Astrocyte (in vitro differentiated cells and primary cell): Measurements from ENCODE around the gene PRDM10. TPM values are rescaled to one million over a fixed set of nuclear protein-coding genes. Genes with fewer than 3 reads are reported as not detected.

Experiments
- DNase-seq: peaks from one replicate; pipeline ENCODE4 v3.0.0-alpha.2; 2010; ENCODE audit warnings: low read depth
- FAIRE-seq: peaks from 2 replicates; lab custom pipeline; 2011; peaks lifted over from hg19 to GRCh38; lab: Jason Lieb, UNC
- H2AFZ ChIP-seq: 2 replicates; pipeline ENCODE4 v1.6.0; 2012; ENCODE audit warnings: low read depth, low read length, inconsistent platforms
- H3K27ac ChIP-seq: 2 replicates; pipeline ENCODE4 v1.5.1; 2011; ENCODE audit warnings: low read depth, low read length, inconsistent platforms
- H3K27me3 ChIP-seq: 2 replicates; pipeline ENCODE4 v1.6.0; 2011; ENCODE audit warnings: low read length, inconsistent platforms; ENCODE audit not compliant: insufficient read depth
- H3K36me3 ChIP-seq: 2 replicates; pipeline ENCODE4 v1.5.1; 2011; ENCODE audit warnings: low read length, inconsistent platforms; ENCODE audit not compliant: insufficient read depth
- H3K4me1 ChIP-seq: 2 replicates; pipeline ENCODE4 v1.5.1; 2011; ENCODE audit warnings: low read length, inconsistent platforms; ENCODE audit not compliant: insufficient read depth
- H3K4me2 ChIP-seq: 2 replicates; pipeline ENCODE4 v1.6.0; 2012; ENCODE audit warnings: low read length, inconsistent platforms
- H3K4me3 ChIP-seq: 2 replicates; pipeline ENCODE4 v1.5.1; 2011; ENCODE audit warnings: low read depth, mild to moderate bottlenecking, low read length, inconsistent platforms; ENCODE audit not compliant: insufficient read depth
- H3K79me2 ChIP-seq: 2 replicates; pipeline ENCODE4 v1.6.0; 2012; ENCODE audit warnings: mild to moderate bottlenecking, low read length, inconsistent platforms; ENCODE audit not compliant: insufficient read depth
- H3K9ac ChIP-seq: 2 replicates; pipeline ENCODE4 v1.6.0; 2012; ENCODE audit warnings: mild to moderate bottlenecking, low read length, inconsistent platforms
- H3K9me3 ChIP-seq: 2 replicates; pipeline ENCODE4 v1.5.1; 2012; ENCODE audit warnings: low read depth, mild to moderate bottlenecking, low read length, inconsistent platforms; ENCODE audit not compliant: insufficient read depth
- H4K20me1 ChIP-seq: 2 replicates; pipeline ENCODE4 v1.6.0; 2012; ENCODE audit warnings: low read length, inconsistent platforms; ENCODE audit not compliant: insufficient read depth
- H3K27ac Mint-ChIP-seq: one replicate; pipeline ENCODE4 v1.8.0; 2021; ENCODE audit warnings: mild to moderate bottlenecking, mixed read lengths; ENCODE audit not compliant: unreplicated experiment
- H3K27me3 Mint-ChIP-seq: one replicate; pipeline ENCODE4 v1.8.0; 2021; ENCODE audit warnings: low read depth, mixed read lengths; ENCODE audit not compliant: unreplicated experiment
- H3K36me3 Mint-ChIP-seq: one replicate; pipeline ENCODE4 v1.8.0; 2021; ENCODE audit warnings: low read depth, mixed read lengths; ENCODE audit not compliant: unreplicated experiment
- H3K4me1 Mint-ChIP-seq: one replicate; pipeline ENCODE4 v1.8.0; 2021; ENCODE audit warnings: low read depth, mixed read lengths; ENCODE audit not compliant: unreplicated experiment
- H3K4me3 Mint-ChIP-seq: one replicate; pipeline ENCODE4 v1.8.0; 2021; ENCODE audit warnings: mild to moderate bottlenecking, moderate library complexity, mixed read lengths; ENCODE audit not compliant: unreplicated experiment
- H3K9me3 Mint-ChIP-seq: one replicate; pipeline ENCODE4 v1.8.0; 2021; ENCODE audit warnings: mild to moderate bottlenecking, mixed read lengths; ENCODE audit not compliant: unreplicated experiment
- EZH2 ChIP-seq: IDR thresholded peaks from 2 replicates; pipeline ENCODE4 v1.6.1; 2012; ENCODE audit warnings: mild to moderate bottlenecking, low read length, inconsistent platforms; ENCODE audit not compliant: insufficient read depth
- total RNA-seq: library from RNA; stranded (reverse); gene quantifications from 2 replicates; pipeline ENCODE4 v1.2.1, GENCODE V29; 2021
- TF ChIP-seq, protein P1 (sequence below): IDR thresholded peaks from 2 replicates; pipeline ENCODE4 v1.5.1; 2011; ENCODE audit warnings: low read depth, mild to moderate bottlenecking, inconsistent platforms, low read length, moderate library complexity; ENCODE audit not compliant: insufficient read depth

Gene PRDM10
- total RNA-seq, 1 donor from 2014 or later, result 10.1 TPM

DNA sequence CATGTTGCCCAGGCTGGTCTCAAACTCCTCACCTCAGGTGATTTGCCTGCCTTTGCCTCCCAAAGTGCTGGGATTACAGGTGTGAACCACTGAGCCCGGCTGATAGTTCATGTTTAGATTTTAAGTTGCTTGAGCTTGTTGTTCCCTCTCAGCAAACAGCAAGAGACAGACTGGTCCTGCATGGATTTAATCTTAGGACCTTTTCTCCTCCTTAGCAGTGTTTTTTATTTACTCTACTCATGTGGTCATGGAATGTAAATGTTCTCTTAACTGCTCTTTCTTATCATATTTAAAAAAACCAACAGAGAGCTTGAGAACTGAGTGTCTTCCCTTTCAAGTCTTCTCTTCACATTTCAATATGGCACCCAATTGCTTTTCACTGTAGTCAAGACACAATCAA lies 22.7 kb upstream of the PRDM10 start:
- Histone ChIP-seq H3K27ac (no peak overlapping the region), H3K4me3 (no peak overlapping the region), H3K79me2 (no peaks in the 10 kb centered on the region), H3K9me3 (no peaks in the 10 kb centered on the region), H4K20me1 (no peaks in the 10 kb centered on the region), H3K27me3 (no peaks in the 10 kb centered on the region), H2AFZ (no peak overlapping the region), H3K9ac (no peak overlapping the region), H3K4me1 (peaks cover 9% of the 10 kb centered on the region), H3K4me2 (no peak overlapping the region), H3K36me3 (no peaks in the 10 kb centered on the region)
- Mint-ChIP-seq H3K4me3 (no peak overlapping the region), H3K9me3 (no peaks in the 10 kb centered on the region), H3K27ac (no peak overlapping the region), H3K27me3 (no peaks in the 10 kb centered on the region), H3K36me3 (no peaks in the 10 kb centered on the region), H3K4me1 (peaks cover 24% of the 10 kb centered on the region)
- no peak for FAIRE-seq
- TF ChIP-seq, protein P1, sequence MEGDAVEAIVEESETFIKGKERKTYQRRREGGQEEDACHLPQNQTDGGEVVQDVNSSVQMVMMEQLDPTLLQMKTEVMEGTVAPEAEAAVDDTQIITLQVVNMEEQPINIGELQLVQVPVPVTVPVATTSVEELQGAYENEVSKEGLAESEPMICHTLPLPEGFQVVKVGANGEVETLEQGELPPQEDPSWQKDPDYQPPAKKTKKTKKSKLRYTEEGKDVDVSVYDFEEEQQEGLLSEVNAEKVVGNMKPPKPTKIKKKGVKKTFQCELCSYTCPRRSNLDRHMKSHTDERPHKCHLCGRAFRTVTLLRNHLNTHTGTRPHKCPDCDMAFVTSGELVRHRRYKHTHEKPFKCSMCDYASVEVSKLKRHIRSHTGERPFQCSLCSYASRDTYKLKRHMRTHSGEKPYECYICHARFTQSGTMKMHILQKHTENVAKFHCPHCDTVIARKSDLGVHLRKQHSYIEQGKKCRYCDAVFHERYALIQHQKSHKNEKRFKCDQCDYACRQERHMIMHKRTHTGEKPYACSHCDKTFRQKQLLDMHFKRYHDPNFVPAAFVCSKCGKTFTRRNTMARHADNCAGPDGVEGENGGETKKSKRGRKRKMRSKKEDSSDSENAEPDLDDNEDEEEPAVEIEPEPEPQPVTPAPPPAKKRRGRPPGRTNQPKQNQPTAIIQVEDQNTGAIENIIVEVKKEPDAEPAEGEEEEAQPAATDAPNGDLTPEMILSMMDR, result no peak
- no peak for TF ChIP-seq EZH2
- DNase-seq, result no peak

DNA sequence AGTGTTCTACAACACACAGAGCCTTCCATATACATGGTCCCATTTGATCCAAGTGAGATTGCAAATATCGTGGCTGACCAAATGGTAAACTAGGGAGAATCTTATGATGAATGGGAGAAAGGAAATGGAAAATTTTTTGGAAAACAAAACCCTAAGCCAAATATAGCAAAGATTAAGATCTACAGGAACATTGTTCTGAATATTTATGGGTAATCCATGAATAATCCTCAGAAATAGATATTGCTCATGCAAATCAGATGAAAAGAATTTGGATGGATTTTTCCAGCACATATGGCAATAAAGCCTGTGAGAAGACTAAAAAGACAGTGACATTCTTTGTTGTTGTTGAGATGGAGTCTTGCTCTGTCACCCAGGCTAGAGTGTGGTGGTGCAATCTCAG lies 21.7 kb upstream of the PRDM10 start:
- peak overlapping the region; percentile 66 for H3K27ac Mint-ChIP-seq
- peaks cover 11% of the 10 kb centered on the region for H3K4me1 ChIP-seq
- no peak overlapping the region for H3K4me2 ChIP-seq
- FAIRE-seq (no peak), DNase-seq (no peak)
- H3K4me3 ChIP-seq, result no peak overlapping the region
- TF ChIP-seq EZH2, result no peak
- TF ChIP-seq, protein P1, result no peak
- H4K20me1 ChIP-seq, result no peaks in the 10 kb centered on the region
- no peak overlapping the region for H3K9ac ChIP-seq
- H3K27me3 Mint-ChIP-seq, result no peaks in the 10 kb centered on the region
- no peaks in the 10 kb centered on the region for H3K27me3 ChIP-seq
- H3K9me3 ChIP-seq, result no peaks in the 10 kb centered on the region
- H3K4me3 Mint-ChIP-seq, result no peak overlapping the region
- no peaks in the 10 kb centered on the region for H3K9me3 Mint-ChIP-seq
- no peak overlapping the region for H2AFZ ChIP-seq
- H3K79me2 ChIP-seq, result no peaks in the 10 kb centered on the region
- peaks cover 30% of the 10 kb centered on the region for H3K4me1 Mint-ChIP-seq
- no peaks in the 10 kb centered on the region for H3K36me3 Mint-ChIP-seq
- no peaks in the 10 kb centered on the region for H3K36me3 ChIP-seq
- H3K27ac ChIP-seq, result no peak overlapping the region

DNA sequence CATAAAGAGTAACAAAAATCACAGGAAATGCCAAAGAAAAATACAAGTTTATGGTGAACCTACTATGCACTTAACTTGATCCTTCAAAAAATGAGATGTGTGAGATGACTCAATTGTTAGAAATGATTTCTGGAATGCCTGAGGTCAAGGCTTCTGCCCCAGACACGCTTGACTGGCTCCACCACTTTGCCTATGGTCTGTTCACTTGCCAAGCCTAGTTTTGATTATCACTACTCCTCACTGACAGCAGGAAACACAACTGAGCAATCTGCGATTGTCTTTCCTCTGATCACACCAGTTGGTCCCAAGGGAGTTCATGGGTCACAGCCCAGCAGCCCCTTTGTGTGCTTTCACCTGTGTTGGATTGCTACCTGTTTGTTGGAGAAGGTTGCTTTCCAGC lies 20.6 kb upstream of the PRDM10 start:
- no peaks in the 10 kb centered on the region for H3K9me3 Mint-ChIP-seq
- no peaks in the 10 kb centered on the region for H3K27me3 ChIP-seq
- no peaks in the 10 kb centered on the region for H3K79me2 ChIP-seq
- H3K4me3 ChIP-seq, result no peak overlapping the region
- no peaks in the 10 kb centered on the region for H4K20me1 ChIP-seq
- TF ChIP-seq EZH2, result no peak
- TF ChIP-seq, protein P1, result no peak
- no peaks in the 10 kb centered on the region for H3K36me3 ChIP-seq
- no peak overlapping the region for H3K27ac ChIP-seq
- H3K27me3 Mint-ChIP-seq, result no peaks in the 10 kb centered on the region
- H3K4me1 ChIP-seq, result peaks cover 11% of the 10 kb centered on the region
- H3K9ac ChIP-seq, result no peak overlapping the region
- H3K36me3 Mint-ChIP-seq, result no peaks in the 10 kb centered on the region
- FAIRE-seq (peak; percentile 87), DNase-seq (peak; percentile 71)
- no peaks in the 10 kb centered on the region for H3K9me3 ChIP-seq
- H3K4me3 Mint-ChIP-seq, result peak overlapping the region; percentile 51
- H2AFZ ChIP-seq, result no peak overlapping the region
- peaks cover 30% of the 10 kb centered on the region for H3K4me1 Mint-ChIP-seq
- peak overlapping the region; percentile 35 for H3K4me2 ChIP-seq
- H3K27ac Mint-ChIP-seq, result peak overlapping the region; percentile 92
